ENCODE results near the gene MACROD2. TPM values are rescaled to one million over a fixed set of nuclear protein-coding genes. Genes with fewer than 3 reads are reported as not detected.

Gene MACROD2
- total RNA-seq, 1 experiment from 2014 or later = 3.7 TPM

DNA sequence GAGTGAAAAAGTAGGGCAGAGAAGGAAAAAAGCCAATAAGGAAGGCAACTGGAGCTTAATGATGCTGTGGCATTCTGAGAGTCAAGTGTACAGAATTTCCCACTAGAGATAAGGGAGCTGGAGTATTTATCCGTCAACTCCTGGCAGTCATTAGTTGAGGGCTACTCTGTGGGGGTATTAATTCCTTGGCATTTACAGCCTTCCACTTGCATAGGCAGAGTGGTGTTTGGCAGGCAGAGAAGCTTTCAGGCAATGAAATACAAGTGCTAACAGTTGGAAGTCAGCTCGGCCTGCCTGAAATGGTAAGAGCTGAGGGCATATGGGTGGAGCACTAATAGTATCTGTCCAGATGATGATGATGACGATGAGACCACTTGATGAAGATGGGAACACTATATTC, 549.4 kb downstream of the MACROD2 start:
- Histone ChIP-seq H4K20me1 (ENCODE audit: insufficient read depth) (no peaks in the 10 kb centered on the region), H3K4me2 (ENCODE audit: low read length) (no peak overlapping the region), H3K9me2 (ENCODE audit: insufficient read depth) (no peaks in the 10 kb centered on the region), H3K9me3 (ENCODE audit: control insufficient read depth in 1 of 2, insufficient read depth in 1 of 2, low read depth in 1 of 2, low read length in 2 of 2) (no peaks in the 10 kb centered on the region), H3K79me2 (ENCODE audit: insufficient read depth, low read length) (no peaks in the 10 kb centered on the region), H2AFZ (ENCODE audit: low read depth, low read length, poor library complexity, severe bottlenecking) (no peak overlapping the region), H3K36me3 (ENCODE audit: control insufficient read depth in 1 of 2, insufficient read depth in 2 of 2, low read length in 2 of 2) (no peaks in the 10 kb centered on the region), H3K27ac (ENCODE audit: low read depth, low read length) (no peak overlapping the region), H3K27me3 (ENCODE audit: insufficient read depth, low read length) (no peaks in the 10 kb centered on the region), H3K9ac (ENCODE audit: low read length) (no peak overlapping the region), H3K4me1 (ENCODE audit: control insufficient read depth in 1 of 2, insufficient read depth in 2 of 2, low read length in 2 of 2) (no peaks in the 10 kb centered on the region), H3K4me3 (replicated peaks in 1 of 2; ENCODE audit: low read depth in 1 of 2, low read length in 2 of 2) (no peak overlapping the region)
- POLR2A ChIA-PET = no interaction called here
- BruUV-seq (replicated peaks) = no TSS peak
- ATAC-seq (no peak), DNase-seq (ENCODE audit: low read depth, low spot score) (no peak)
- CTCF ChIA-PET = no interaction called here
- intact Hi-C loops (cut with micrococcal nuclease) = no loop called here
- TF ChIP-seq, protein P1, sequence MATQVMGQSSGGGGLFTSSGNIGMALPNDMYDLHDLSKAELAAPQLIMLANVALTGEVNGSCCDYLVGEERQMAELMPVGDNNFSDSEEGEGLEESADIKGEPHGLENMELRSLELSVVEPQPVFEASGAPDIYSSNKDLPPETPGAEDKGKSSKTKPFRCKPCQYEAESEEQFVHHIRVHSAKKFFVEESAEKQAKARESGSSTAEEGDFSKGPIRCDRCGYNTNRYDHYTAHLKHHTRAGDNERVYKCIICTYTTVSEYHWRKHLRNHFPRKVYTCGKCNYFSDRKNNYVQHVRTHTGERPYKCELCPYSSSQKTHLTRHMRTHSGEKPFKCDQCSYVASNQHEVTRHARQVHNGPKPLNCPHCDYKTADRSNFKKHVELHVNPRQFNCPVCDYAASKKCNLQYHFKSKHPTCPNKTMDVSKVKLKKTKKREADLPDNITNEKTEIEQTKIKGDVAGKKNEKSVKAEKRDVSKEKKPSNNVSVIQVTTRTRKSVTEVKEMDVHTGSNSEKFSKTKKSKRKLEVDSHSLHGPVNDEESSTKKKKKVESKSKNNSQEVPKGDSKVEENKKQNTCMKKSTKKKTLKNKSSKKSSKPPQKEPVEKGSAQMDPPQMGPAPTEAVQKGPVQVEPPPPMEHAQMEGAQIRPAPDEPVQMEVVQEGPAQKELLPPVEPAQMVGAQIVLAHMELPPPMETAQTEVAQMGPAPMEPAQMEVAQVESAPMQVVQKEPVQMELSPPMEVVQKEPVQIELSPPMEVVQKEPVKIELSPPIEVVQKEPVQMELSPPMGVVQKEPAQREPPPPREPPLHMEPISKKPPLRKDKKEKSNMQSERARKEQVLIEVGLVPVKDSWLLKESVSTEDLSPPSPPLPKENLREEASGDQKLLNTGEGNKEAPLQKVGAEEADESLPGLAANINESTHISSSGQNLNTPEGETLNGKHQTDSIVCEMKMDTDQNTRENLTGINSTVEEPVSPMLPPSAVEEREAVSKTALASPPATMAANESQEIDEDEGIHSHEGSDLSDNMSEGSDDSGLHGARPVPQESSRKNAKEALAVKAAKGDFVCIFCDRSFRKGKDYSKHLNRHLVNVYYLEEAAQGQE (IDR thresholded peaks at IDR 0.05; ENCODE audit: low read depth) = no peak
- TF ChIP-seq SP1 (IDR thresholded peaks at IDR 0.05; ENCODE audit: low read depth) = no peak
- TF ChIP-seq SRF (IDR thresholded peaks at IDR 0.05; ENCODE audit: low read depth) = no peak
- TF ChIP-seq, protein P2, sequence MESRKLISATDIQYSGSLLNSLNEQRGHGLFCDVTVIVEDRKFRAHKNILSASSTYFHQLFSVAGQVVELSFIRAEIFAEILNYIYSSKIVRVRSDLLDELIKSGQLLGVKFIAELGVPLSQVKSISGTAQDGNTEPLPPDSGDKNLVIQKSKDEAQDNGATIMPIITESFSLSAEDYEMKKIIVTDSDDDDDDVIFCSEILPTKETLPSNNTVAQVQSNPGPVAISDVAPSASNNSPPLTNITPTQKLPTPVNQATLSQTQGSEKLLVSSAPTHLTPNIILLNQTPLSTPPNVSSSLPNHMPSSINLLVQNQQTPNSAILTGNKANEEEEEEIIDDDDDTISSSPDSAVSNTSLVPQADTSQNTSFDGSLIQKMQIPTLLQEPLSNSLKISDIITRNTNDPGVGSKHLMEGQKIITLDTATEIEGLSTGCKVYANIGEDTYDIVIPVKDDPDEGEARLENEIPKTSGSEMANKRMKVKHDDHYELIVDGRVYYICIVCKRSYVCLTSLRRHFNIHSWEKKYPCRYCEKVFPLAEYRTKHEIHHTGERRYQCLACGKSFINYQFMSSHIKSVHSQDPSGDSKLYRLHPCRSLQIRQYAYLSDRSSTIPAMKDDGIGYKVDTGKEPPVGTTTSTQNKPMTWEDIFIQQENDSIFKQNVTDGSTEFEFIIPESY (IDR thresholded peaks at IDR 0.05; ENCODE audit: extremely low read depth, insufficient replicate concordance, low read length) = no peak
- TF ChIP-seq, protein P3, sequence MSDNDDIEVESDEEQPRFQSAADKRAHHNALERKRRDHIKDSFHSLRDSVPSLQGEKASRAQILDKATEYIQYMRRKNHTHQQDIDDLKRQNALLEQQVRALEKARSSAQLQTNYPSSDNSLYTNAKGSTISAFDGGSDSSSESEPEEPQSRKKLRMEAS (IDR thresholded peaks at IDR 0.05) = no peak
- no peak for TF ChIP-seq CBX3 (IDR thresholded peaks at IDR 0.05; ENCODE audit: low read depth)
- TF ChIP-seq POLR2AphosphoS5 (IDR thresholded peaks at IDR 0.05; ENCODE audit: low read depth, low read length) = no peak
- TF ChIP-seq RAD21 (IDR thresholded peaks at IDR 0.05; ENCODE audit: low read depth) = no peak
- TF ChIP-seq SIN3A (IDR thresholded peaks at IDR 0.05; ENCODE audit: low read depth) = no peak
- TF ChIP-seq FOSL1 (IDR thresholded peaks at IDR 0.05; ENCODE audit: low read depth) = no peak
- TF ChIP-seq ELF1 (IDR thresholded peaks at IDR 0.05; ENCODE audit: borderline replicate concordance, low read depth) = no peak
- TF ChIP-seq EZH2 (IDR thresholded peaks at IDR 0.05) = no peak
- TF ChIP-seq ZFX (IDR thresholded peaks at IDR 0.05) = no peak
- TF ChIP-seq, protein P4, sequence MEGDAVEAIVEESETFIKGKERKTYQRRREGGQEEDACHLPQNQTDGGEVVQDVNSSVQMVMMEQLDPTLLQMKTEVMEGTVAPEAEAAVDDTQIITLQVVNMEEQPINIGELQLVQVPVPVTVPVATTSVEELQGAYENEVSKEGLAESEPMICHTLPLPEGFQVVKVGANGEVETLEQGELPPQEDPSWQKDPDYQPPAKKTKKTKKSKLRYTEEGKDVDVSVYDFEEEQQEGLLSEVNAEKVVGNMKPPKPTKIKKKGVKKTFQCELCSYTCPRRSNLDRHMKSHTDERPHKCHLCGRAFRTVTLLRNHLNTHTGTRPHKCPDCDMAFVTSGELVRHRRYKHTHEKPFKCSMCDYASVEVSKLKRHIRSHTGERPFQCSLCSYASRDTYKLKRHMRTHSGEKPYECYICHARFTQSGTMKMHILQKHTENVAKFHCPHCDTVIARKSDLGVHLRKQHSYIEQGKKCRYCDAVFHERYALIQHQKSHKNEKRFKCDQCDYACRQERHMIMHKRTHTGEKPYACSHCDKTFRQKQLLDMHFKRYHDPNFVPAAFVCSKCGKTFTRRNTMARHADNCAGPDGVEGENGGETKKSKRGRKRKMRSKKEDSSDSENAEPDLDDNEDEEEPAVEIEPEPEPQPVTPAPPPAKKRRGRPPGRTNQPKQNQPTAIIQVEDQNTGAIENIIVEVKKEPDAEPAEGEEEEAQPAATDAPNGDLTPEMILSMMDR (IDR thresholded peaks at IDR 0.05 in 2 of 3, conservative IDR thresholded peaks at IDR 0.05 in 1 of 3; ENCODE audit: borderline replicate concordance in 1 of 3, insufficient read depth in 1 of 3, low read depth in 2 of 3, low read length in 2 of 3) = no peak
- TF ChIP-seq EGR1 (IDR thresholded peaks at IDR 0.05; ENCODE audit: low read depth) = no peak
- RAD21 ChIA-PET (ENCODE audit: low non-redundant PET in 1 of 2, low total read pairs in 2 of 2, uncharacterized antibody in 2 of 2, unreplicated experiment in 2 of 2) = no interaction called here

All from HCT116 (cell line).